ENCODE data around the gene KCTD5. TPM values are rescaled to one million over a fixed set of nuclear protein-coding genes. Genes with fewer than 3 reads are reported as not detected.
"Not testable (repeated sequence)": the region's sequence is repeated elsewhere in the genome, so short reads cannot be mapped to it uniquely, and the experiment has no call there.

The KCTD5 gene
- total RNA-seq, 1 experiment from 2014 or later: 71.6 TPM

DNA sequence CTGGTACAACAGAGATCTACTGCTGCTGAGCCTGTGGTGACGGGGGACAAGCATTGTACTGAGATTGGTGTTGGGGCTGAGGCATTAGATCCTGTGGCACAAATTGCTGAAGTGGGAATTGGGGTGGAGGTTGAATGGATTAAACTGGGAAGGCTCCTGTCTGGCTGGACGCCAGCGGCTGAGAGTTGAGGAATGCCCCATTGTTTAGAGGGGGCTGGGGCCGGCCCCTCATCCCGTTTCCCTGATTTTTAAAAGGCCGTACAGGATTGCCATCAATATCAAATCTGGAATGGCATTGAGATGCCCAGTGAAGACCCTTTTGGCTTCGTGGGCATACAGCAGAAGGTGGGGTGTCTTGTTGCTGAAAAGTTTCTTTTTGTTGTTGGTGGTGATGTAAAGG, 15.7 kb upstream of the KCTD5 start:
- H3K27me3 ChIP-seq, H3K4me3 ChIP-seq, DNase-seq, H3K9me3 ChIP-seq: not testable (repeated sequence)
- peaks cover 19% of the 10 kb centered on the region for H3K36me3 ChIP-seq

- H3K27me3 ChIP-seq, DNase-seq, H3K4me3 ChIP-seq, H3K9me3 ChIP-seq: not testable (repeated sequence)
- peaks cover 19% of the 10 kb centered on the region for H3K36me3 ChIP-seq
These were observed 12.7 kb upstream of the KCTD5 start for GRCh38 chr16:2669587-2669986.

GRCh38 chr16:2670017-2670416, 12.3 kb upstream of the KCTD5 start:
- H3K36me3 ChIP-seq: peaks cover 19% of the 10 kb centered on the region
- not testable (repeated sequence) for H3K9me3 ChIP-seq, H3K27me3 ChIP-seq, H3K4me3 ChIP-seq
- DNase-seq: peak; percentile 68

- not testable (repeated sequence) for H3K9me3 ChIP-seq, H3K4me3 ChIP-seq, DNase-seq, H3K27me3 ChIP-seq
- H3K36me3 ChIP-seq: peaks cover 19% of the 10 kb centered on the region
These were observed 11.1 kb upstream of the KCTD5 start for GRCh38 chr16:2671193-2671592.

GRCh38 chr16:2671741-2672140, 10.6 kb upstream of the KCTD5 start:
- no peaks in the 10 kb centered on the region for H3K9me3 ChIP-seq
- H3K4me3 ChIP-seq: no peak overlapping the region; the same call in 1 of the 2 replicates
- no peak for DNase-seq
- H3K36me3 ChIP-seq: peaks cover 20% of the 10 kb centered on the region
- no peaks in the 10 kb centered on the region for H3K27me3 ChIP-seq

GRCh38 chr16:2673066-2673999, 9.0 kb upstream of the KCTD5 start:
- Histone ChIP-seq H3K4me3 (peak overlapping the region; percentile 67), H3K36me3 (peaks cover 19% of the 10 kb centered on the region), H3K27me3 (no peaks in the 10 kb centered on the region), H3K9me3 (no peaks in the 10 kb centered on the region)
- peak; percentile 97 for DNase-seq

DNA sequence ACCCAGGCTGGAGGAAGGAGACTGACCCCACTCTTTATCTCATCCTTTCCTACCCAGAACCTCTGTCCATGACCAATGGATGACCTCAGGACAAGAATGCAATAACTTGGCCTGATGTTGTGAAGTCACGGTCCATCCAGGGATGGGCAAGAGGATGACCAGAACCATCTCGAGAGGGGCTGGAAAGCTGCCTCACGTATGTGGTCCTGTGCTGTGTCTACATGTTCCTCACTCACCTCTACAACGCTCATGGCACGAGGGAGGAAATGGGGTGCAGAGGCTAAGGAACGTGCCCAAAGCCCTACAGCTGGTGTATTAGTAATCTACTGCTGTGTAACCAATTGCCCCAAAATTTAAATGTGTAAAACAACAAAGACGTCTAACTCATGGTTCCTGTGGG, 7.3 kb upstream of the KCTD5 start:
- Histone ChIP-seq H3K36me3 (peaks cover 13% of the 10 kb centered on the region), H3K9me3 (no peaks in the 10 kb centered on the region), H3K4me3 (no peak overlapping the region), H3K27me3 (no peaks in the 10 kb centered on the region)
- no peak for DNase-seq

DNA sequence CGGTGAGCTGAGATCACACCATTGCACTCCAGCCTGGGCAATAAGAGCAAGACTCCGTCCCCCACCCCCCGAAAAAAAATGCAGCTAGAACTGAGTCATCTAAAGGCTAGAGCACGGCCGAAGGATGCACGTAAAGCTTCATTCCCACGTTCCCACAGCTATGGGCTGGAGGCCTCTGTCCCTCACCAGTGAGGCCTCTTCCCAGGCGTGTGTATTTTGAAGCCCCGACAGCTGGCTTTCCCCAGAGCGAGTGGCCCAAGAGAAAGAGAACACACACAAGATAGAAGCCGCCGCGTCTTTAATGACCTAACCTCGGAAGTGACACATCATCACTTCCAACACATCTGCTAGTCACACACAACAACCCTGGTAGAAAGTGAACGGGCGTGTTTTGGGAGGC, 6.6 kb upstream of the KCTD5 start:
- Histone ChIP-seq H3K4me3 (no peak overlapping the region), H3K36me3 (peaks cover 10% of the 10 kb centered on the region), H3K9me3 (no peaks in the 10 kb centered on the region), H3K27me3 (no peaks in the 10 kb centered on the region)
- no peak for DNase-seq

GRCh38 chr16:2676937-2677336, 5.4 kb upstream of the KCTD5 start:
- H3K36me3 ChIP-seq: peaks cover 15% of the 10 kb centered on the region
- not testable (repeated sequence) for H3K9me3 ChIP-seq, DNase-seq

GRCh38 chr16:2678206-2678965, 3.9 kb upstream of the KCTD5 start:
- H3K9me3 ChIP-seq, DNase-seq, H3K27me3 ChIP-seq, H3K4me3 ChIP-seq: not testable (repeated sequence)
- H3K36me3 ChIP-seq: peaks cover 16% of the 10 kb centered on the region

More at GRCh38 chr16:2676937-2677336, 5.4 kb upstream of the KCTD5 start:
- not testable (repeated sequence) for H3K4me3 ChIP-seq, H3K27me3 ChIP-seq

GRCh38 chr16:2679902-2680301, 2.4 kb upstream of the KCTD5 start:
- H3K9me3 ChIP-seq, H3K4me3 ChIP-seq, DNase-seq, H3K27me3 ChIP-seq: not testable (repeated sequence)
- peaks cover 16% of the 10 kb centered on the region for H3K36me3 ChIP-seq

DNA sequence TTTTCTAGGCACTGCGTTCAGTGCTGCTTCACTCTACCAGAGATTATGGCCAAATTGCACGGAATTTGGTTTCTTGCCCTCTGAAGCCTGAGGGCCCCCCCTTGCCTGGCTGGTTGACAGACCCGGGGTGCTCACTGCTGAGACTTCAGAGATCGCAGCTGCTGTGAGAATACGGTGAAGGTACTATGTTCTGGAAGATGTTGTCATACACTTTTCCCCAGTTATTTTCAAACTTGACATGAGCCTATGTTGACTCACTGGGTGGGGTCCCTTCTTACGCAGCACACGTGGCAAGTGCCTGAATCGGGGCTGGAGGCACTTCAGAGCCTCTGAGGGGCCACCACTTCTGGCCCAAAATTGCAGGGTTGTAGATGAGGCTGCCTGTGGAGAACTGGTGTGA, 2.0 kb upstream of the KCTD5 start:
- H3K4me3 ChIP-seq, H3K27me3 ChIP-seq, H3K9me3 ChIP-seq: not testable (repeated sequence)
- peaks cover 16% of the 10 kb centered on the region for H3K36me3 ChIP-seq
- DNase-seq: peak; percentile 63

DNA sequence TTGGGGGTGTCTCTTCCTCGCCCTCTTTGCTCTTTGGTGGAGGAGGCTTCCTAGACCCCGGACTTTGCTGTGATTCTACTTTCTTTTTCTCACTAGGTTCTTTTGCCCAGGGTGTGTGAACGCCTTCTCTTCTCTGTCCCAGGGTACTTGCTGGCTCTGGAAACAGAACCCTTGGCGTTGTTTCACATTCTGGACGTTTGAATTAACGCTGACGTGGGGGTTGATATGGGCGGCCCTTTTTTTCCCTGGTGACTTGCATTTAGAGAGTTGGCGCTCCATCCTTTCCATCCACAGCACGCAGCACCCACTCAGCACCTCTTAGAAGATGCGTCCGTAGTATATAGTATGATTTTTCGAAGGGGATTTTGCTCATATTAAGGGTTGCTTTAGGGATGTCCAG, 718 bp downstream of the KCTD5 start:
- not testable (repeated sequence) for DNase-seq, H3K9me3 ChIP-seq, H3K27me3 ChIP-seq
- Histone ChIP-seq H3K36me3 (peaks cover 25% of the 10 kb centered on the region), H3K4me3 (peak overlapping the region; percentile 98)

- H3K27me3 ChIP-seq, DNase-seq, H3K4me3 ChIP-seq, H3K9me3 ChIP-seq: not testable (repeated sequence)
- H3K36me3 ChIP-seq: peaks cover 30% of the 10 kb centered on the region
These were observed 3.8 kb downstream of the KCTD5 start for GRCh38 chr16:2686075-2686474.

DNA sequence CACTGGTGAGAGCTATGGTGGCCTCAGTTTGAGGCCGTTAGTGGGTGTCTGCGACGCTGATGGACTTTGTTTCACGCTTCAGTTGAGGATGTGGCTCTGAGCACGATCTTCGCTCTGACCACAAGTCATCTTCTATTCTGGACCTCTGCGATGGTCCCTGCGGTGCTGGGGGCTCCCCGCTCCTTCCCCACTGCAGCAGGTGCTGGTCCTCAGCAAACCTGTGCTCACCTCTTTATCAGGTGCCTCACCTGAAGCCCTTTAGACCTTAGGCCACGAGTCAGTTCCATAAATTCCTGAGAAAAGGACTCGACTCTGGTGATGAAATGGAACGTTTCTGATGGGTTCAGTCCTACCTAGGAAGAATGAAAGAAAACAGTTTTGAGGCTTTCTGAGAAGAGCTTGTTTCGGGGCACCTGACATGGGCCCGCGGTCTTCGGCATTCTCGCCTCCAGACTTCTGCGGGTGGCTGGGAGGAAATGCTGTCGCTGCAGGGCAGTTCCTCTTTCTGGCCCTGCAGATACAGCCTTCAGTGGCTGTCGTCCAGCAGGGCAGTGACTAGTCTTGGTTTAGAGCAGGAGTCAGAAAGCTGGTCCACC, 4.7 kb downstream of the KCTD5 start:
- Histone ChIP-seq H3K36me3 (peaks cover 31% of the 10 kb centered on the region), H3K9me3 (no peaks in the 10 kb centered on the region), H3K4me3 (no peak overlapping the region), H3K27me3 (no peaks in the 10 kb centered on the region)
- no peak for DNase-seq

GRCh38 chr16:2687531-2688308, 5.4 kb downstream of the KCTD5 start:
- H3K36me3 ChIP-seq: peaks cover 35% of the 10 kb centered on the region
- H3K4me3 ChIP-seq: no peak overlapping the region
- H3K27me3 ChIP-seq: no peaks in the 10 kb centered on the region
- no peak for DNase-seq
- H3K9me3 ChIP-seq: no peaks in the 10 kb centered on the region
